SK-N-MC (cell line): ENCODE results near the gene PTPN9.

Experiments used
- EZH2 ChIP-seq: fragments of 200-600 bp; sonication (generic); IDR thresholded peaks from one replicate; pipeline ENCODE4 v1.6.1; 2017; ENCODE audit warnings: antibody characterized with exemption
- FOXP2 ChIP-seq: optimal IDR thresholded peaks from 2 replicates; pipeline ENCODE3; 2011; ENCODE audit warnings: mild to moderate bottlenecking, moderate library complexity; ENCODE audit not compliant: insufficient read depth; ENCODE audit errors: extremely low read length, control extremely low read depth
- POLR2AphosphoS5 ChIP-seq: IDR thresholded peaks from 2 replicates; pipeline ENCODE4 v1.6.1; 2012; ENCODE audit warnings: mild to moderate bottlenecking, low read depth, low read length, borderline replicate concordance

- no peak for TF ChIP-seq EZH2
- no peak for TF ChIP-seq POLR2AphosphoS5
- no peak for TF ChIP-seq FOXP2
Measured at GRCh38 chr15:75622505-75622904, 43.4 kb upstream of the PTPN9 start.
